ENCODE measurements around the gene CEP131. TPM values are rescaled to one million over a fixed set of nuclear protein-coding genes. Genes with fewer than 3 reads are reported as not detected.

CEP131 gene
- total and polyA plus RNA-seq, 7 experiments from 2014 or later, result 2.7 to 13.0 (median 9.7) TPM

Other genes with a start within 250 kb of the CEP131 start
- 10 to 100 TPM; 26.4 to 49.9 (median 41.7) TPM for gene CHMP6, start 231.1 kb downstream of the CEP131 start, total RNA-seq
- 10 to 100 TPM; 49.8 to 55.4 TPM for gene CHMP6, start 231.1 kb downstream of the CEP131 start, polyA plus RNA-seq
- gene BAIAP2, start 187.8 kb downstream of the CEP131 start, total RNA-seq, result 10 to 100 TPM in 3 of 5 experiments, 1 to 10 TPM in 2; 7.3 to 13.7 (median 12.3) TPM
- gene BAIAP2, start 187.8 kb downstream of the CEP131 start, polyA plus RNA-seq, result 1 to 10 TPM; 3.2 to 4.9 TPM
- gene PVALEF, start 57.5 kb downstream of the CEP131 start, total RNA-seq, result not detected
- not detected for gene PVALEF, start 57.5 kb downstream of the CEP131 start, polyA plus RNA-seq
- gene AATK, start 56.7 kb downstream of the CEP131 start, total RNA-seq, result 10 to 100 TPM in 1 of 5 experiments, 1 to 10 TPM in 2, under 1 TPM in 2; 0.46 to 10.4 (median 1.4) TPM
- gene AATK, start 56.7 kb downstream of the CEP131 start, polyA plus RNA-seq, result not detected
- gene TEPSIN, start 16.1 kb upstream of the CEP131 start, total RNA-seq, result 100 to 1,000 TPM in 2 of 5 experiments, 10 to 100 TPM in 3; 52.6 to 115 (median 90.0) TPM
- 1 to 10 TPM; 3.2 to 5.3 TPM for gene TEPSIN, start 16.1 kb upstream of the CEP131 start, polyA plus RNA-seq
- gene NDUFAF8, start 16.4 kb upstream of the CEP131 start, total RNA-seq, result 10 to 100 TPM; 34.2 to 45.6 (median 43.5) TPM
- gene NDUFAF8, start 16.4 kb upstream of the CEP131 start, polyA plus RNA-seq, result 10 to 100 TPM; 60.4 to 85.9 TPM
- gene SLC38A10, start 72.3 kb upstream of the CEP131 start, total RNA-seq, result 100 to 1,000 TPM in 1 of 5 experiments, 10 to 100 TPM in 4; 54.9 to 122 (median 86.5) TPM
- 10 to 100 TPM; 45.0 to 84.8 TPM for gene SLC38A10, start 72.3 kb upstream of the CEP131 start, polyA plus RNA-seq
- gene BAHCC1, start 172.5 kb upstream of the CEP131 start, total RNA-seq, result 1 to 10 TPM in 1 of 5 experiments, under 1 TPM in 3, not detected in 1; 0.05 to 3.8 (median 0.68) TPM
- not detected for gene BAHCC1, start 172.5 kb upstream of the CEP131 start, polyA plus RNA-seq